SK-N-SH (cell line): ENCODE measurements around the gene SBF2. TPM values are rescaled to one million over a fixed set of nuclear protein-coding genes. Genes with fewer than 3 reads are reported as not detected.

Source experiments
- CTCF ChIA-PET: fragments of 300-600, 350-600 bp; formaldehyde crosslinking; extraction: SDS; loops from one replicate; lab custom pipeline; 2021; lab: Yijun Ruan, JAX
- POLR2A ChIA-PET: fragments of 350-600 bp; sonication (Branson Sonifier 250); formaldehyde crosslinking; extraction: SDS; loops from one replicate; lab custom pipeline; 2020; ENCODE audit warnings: antibody characterized with exemption, inconsistent platforms; lab: Yijun Ruan, JAX
- DNase-seq: peaks from one replicate; pipeline ENCODE4 v3.0.0; 2012
- H2AFZ ChIP-seq: fragments of 200-600 bp; sonication (generic); 2 replicates; pipeline ENCODE4 v1.8.1; 2016; ENCODE audit warnings: antibody characterized with exemption, mild to moderate bottlenecking, low read depth
- H3F3A ChIP-seq: fragments of 200-600 bp; sonication (generic); replicated peaks from 2 replicates; pipeline ENCODE3; 2016; ENCODE audit warnings: antibody characterized with exemption, mild to moderate bottlenecking; ENCODE audit not compliant: insufficient read depth
- H3K27ac ChIP-seq, 2 experiments: fragments of 200-500 bp in 1 of 2; fragments of 200-600 bp in 1 of 2; sonication (Bioruptor generic) in 1 of 2; sonication (generic), shearing (Covaris generic) in 1 of 2; 2 replicates each; pipeline versions ENCODE4 v1.5.1 to v1.6.1; 2014 to 2016; ENCODE audit warnings: low read depth in 2 of 2, inconsistent platforms in 1 of 2, low read length in 1 of 2, mild to moderate bottlenecking in 1 of 2, mixed read lengths in 1 of 2
- H3K27me3 ChIP-seq: fragments of 200-600 bp; sonication (generic), shearing (Covaris generic); 2 replicates; pipeline ENCODE4 v1.6.1; 2016; ENCODE audit warnings: mixed run types; ENCODE audit not compliant: insufficient read depth
- H3K36me3 ChIP-seq, 2 experiments: fragments of 200-500 bp in 1 of 2; fragments of 200-600 bp in 1 of 2; sonication (Bioruptor generic) in 1 of 2; sonication (generic) in 1 of 2; replicated peaks in 1 of 2; 2 replicates each; pipeline versions ENCODE3 to v1.5.1; 2014 to 2016; ENCODE audit warnings: low read length in 1 of 2, mild to moderate bottlenecking in 1 of 2; ENCODE audit not compliant: insufficient read depth in 2 of 2, control insufficient read depth in 1 of 2
- H3K4me1 ChIP-seq, 2 experiments: fragments of 200-500 bp in 1 of 2; fragments of 200-600 bp in 1 of 2; sonication (Bioruptor generic) in 1 of 2; sonication (generic), shearing (Covaris generic) in 1 of 2; 2 replicates each; pipeline versions ENCODE4 v1.5.1 to v1.6.1; 2014 to 2016; ENCODE audit warnings: low read depth in 1 of 2, low read length in 1 of 2, mixed run types in 1 of 2; ENCODE audit not compliant: insufficient read depth in 2 of 2, control insufficient read depth in 1 of 2
- H3K4me2 ChIP-seq: fragments of 200-600 bp; sonication (generic), shearing (Covaris generic); 2 replicates; pipeline ENCODE4 v1.6.1; 2017; ENCODE audit warnings: mixed run types
- H3K4me3 ChIP-seq, 2 experiments: fragments of 200-500 bp in 1 of 2; fragments of 200-600 bp in 1 of 2; sonication (Bioruptor generic) in 1 of 2; sonication (generic), shearing (Covaris generic) in 1 of 2; 2 replicates each; pipeline versions ENCODE4 v1.5.1 to v1.8.1; 2014 to 2016; ENCODE audit warnings: low read depth in 2 of 2, inconsistent platforms in 1 of 2, low read length in 1 of 2, mild to moderate bottlenecking in 1 of 2, mixed read lengths in 1 of 2, moderate library complexity in 1 of 2
- H3K79me2 ChIP-seq: fragments of 200-600 bp; sonication (generic); 2 replicates; pipeline ENCODE4 v1.8.1; 2017; ENCODE audit warnings: mild to moderate bottlenecking; ENCODE audit not compliant: insufficient read depth
- H3K9ac ChIP-seq: fragments of 200-600 bp; sonication (generic); 2 replicates; pipeline ENCODE4 v1.6.1; 2017; ENCODE audit warnings: mixed run types
- H3K9me2 ChIP-seq: fragments of 200-600 bp; sonication (generic); 2 replicates; pipeline ENCODE4 v1.6.1; 2017; ENCODE audit warnings: mixed run types
- H3K9me3 ChIP-seq: fragments of 200-600 bp; sonication (generic); 2 replicates; pipeline ENCODE4 v1.6.1; 2017; ENCODE audit warnings: mixed run types, mild to moderate bottlenecking, moderate library complexity
- H4K20me1 ChIP-seq: fragments of 200-600 bp; sonication (generic); 2 replicates; pipeline ENCODE4 v1.6.1; 2017; ENCODE audit warnings: mild to moderate bottlenecking, mixed run types; ENCODE audit not compliant: insufficient read depth
- EZH2phosphoT487 ChIP-seq: fragments of 200-600 bp; sonication (generic); IDR thresholded peaks from 2 replicates; pipeline ENCODE4 v1.6.1; 2017; ENCODE audit warnings: low read depth, mixed run types, mild to moderate bottlenecking, antibody characterized with exemption, moderate library complexity, borderline replicate concordance
- FOSL2 ChIP-seq: IDR thresholded peaks from 2 replicates; pipeline ENCODE4 v1.4.0; 2012; ENCODE audit warnings: low read depth, mild to moderate bottlenecking, moderate library complexity, borderline replicate concordance
- FOXJ3 ChIP-seq: sonication (generic); formaldehyde crosslinking; IDR thresholded peaks from 2 replicates; pipeline ENCODE4 v1.5.1; 2020; ENCODE audit warnings: mild to moderate bottlenecking, missing genetic modification reagents
- GABPA ChIP-seq: IDR thresholded peaks from 2 replicates; pipeline ENCODE4 v1.4.0; 2012; ENCODE audit warnings: low read depth, mild to moderate bottlenecking
- GATA2 ChIP-seq: sonication (generic); formaldehyde crosslinking; IDR thresholded peaks from 2 replicates; pipeline ENCODE4 v1.5.0; 2020; ENCODE audit warnings: mild to moderate bottlenecking, missing genetic modification reagents
- MXI1 ChIP-seq: IDR thresholded peaks from 2 replicates; pipeline ENCODE4 v1.6.1; 2012; ENCODE audit warnings: mild to moderate bottlenecking, low read depth, low read length, improper control_type of control experiment
- NFIC ChIP-seq: IDR thresholded peaks from 2 replicates; pipeline ENCODE4 v1.4.0; 2012; ENCODE audit warnings: borderline replicate concordance
- RFX5 ChIP-seq: IDR thresholded peaks from 2 replicates; pipeline ENCODE4 v1.6.1; 2012; ENCODE audit warnings: mild to moderate bottlenecking, improper control_type of control experiment, low read length
- SIN3A ChIP-seq: IDR thresholded peaks from 2 replicates; pipeline ENCODE4 v1.6.1; 2012; ENCODE audit warnings: low read depth, mild to moderate bottlenecking, low read length, moderate library complexity, borderline replicate concordance
- SMC3 ChIP-seq: IDR thresholded peaks from 2 replicates; pipeline ENCODE4 v1.6.1; 2012; ENCODE audit warnings: low read depth, low read length, improper control_type of control experiment
- WGBS: methylation state at CpG from one replicate; pipeline ENCODE4 v1.1.6; 2017; ENCODE audit warnings: low lambda C conversion rate; 5-methylcytosine and 5-hydroxymethylcytosine counted together
- polyA plus RNA-seq, 3 experiments: library from polyadenylated mRNA; depleted of rRNA; stranded (reverse); fragments of >200 nt; gene quantifications; 2 replicates each; pipeline ENCODE4 v1.2.3, GENCODE V29; 2012
- TF ChIP-seq, protein P1 (sequence below): fragments of 150-350 bp; IDR thresholded peaks from 2 replicates; pipeline ENCODE4 v1.6.1; 2017; ENCODE audit warnings: antibody characterized with exemption, low read length, low read depth, borderline replicate concordance

SBF2 gene
- polyA plus RNA-seq, 1 of the 3 experiments (the other 2 are of a cell fraction): 23.0 TPM

DNA sequence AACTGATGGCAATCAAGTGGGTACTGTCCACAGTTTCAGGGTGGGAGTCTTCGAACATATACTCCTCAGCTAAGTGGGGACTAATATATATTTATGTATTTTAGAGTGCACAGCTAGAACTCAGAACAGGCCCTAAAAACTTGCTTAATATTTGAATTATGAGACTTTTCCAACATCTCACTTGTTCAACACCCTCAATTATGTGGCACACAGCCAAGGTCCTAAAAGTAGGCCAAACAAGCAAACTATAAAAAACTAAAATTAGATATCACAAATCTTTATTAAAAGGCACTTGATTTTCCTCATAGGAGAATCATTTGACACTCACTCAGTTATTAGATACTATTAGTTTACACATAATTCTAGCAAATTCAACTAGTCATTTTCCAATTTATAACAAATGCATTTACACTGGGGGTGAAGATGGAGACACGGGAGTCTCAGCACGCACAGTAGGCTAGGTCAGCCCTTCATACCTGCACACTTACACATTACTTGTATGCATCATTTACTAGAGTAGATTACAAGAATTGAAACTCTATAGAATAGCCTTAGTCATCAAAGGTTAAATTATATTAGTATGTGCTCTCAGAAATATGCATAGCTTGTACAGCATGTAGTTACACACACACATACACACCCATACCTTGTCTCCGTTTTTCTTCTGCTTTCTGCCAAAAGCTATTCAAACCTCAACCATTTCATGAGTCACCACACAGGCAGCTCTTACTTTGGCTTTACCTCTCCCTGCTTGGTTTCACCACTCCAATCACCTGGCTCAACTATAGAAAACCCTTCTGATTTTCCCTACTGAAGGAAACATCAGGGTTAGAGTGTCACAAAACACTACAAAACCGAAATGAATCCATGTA lies 171.5 kb downstream of the SBF2 start (continued):
- TF ChIP-seq, protein P1, sequence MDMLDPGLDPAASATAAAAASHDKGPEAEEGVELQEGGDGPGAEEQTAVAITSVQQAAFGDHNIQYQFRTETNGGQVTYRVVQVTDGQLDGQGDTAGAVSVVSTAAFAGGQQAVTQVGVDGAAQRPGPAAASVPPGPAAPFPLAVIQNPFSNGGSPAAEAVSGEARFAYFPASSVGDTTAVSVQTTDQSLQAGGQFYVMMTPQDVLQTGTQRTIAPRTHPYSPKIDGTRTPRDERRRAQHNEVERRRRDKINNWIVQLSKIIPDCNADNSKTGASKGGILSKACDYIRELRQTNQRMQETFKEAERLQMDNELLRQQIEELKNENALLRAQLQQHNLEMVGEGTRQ: no peak

DNA sequence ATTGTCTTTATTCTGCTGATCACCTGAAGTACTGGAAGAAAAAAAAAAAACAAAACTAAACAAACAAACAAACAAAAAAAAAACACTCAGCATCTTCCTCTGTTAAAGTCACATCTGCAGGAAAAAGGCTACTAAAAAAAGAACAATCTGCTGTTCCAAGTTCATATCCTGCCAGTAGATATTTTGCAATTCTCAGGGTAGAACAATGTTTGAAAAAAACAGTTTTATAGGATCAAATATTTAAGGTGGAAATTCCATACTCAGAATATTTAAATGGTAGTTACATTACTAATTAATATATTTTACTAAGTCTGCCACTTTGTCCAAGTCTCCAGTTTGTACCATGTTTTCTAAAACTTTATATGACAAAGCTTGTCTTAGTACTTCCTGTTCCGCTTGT lies 175.2 kb downstream of the SBF2 start:
- no peak overlapping the region for H3K4me3 ChIP-seq
- CTCF ChIA-PET: no interaction called here
- no peak for DNase-seq
- H2AFZ ChIP-seq: no peak overlapping the region
- peaks cover 5% of the 10 kb centered on the region for H3F3A ChIP-seq
- H3K36me3 ChIP-seq: peaks cover 0 to 15% of the 10 kb centered on the region in 2 experiments
- H3K9ac ChIP-seq: no peak overlapping the region
- H3K9me3 ChIP-seq: 0 out of 2 replicates have a peak, but pooled peaks cover 6% of the 10 kb centered on the region
- no peaks in the 10 kb centered on the region for H3K27me3 ChIP-seq
- 100% methylated on average over 1 of the region's 1 CpG for WGBS
- H4K20me1 ChIP-seq: 0 out of 2 replicates have a peak, but pooled peaks cover 3% of the 10 kb centered on the region
- no peak overlapping the region for H3K4me2 ChIP-seq
- H3K4me1 ChIP-seq: peaks cover 0 to 4% of the 10 kb centered on the region in 2 experiments; a peak in 3 of 4 replicates
- H3K27ac ChIP-seq: no peak overlapping the region
- peaks cover 5% of the 10 kb centered on the region; the same call in 1 of the 2 replicates for H3K79me2 ChIP-seq
- no peaks in the 10 kb centered on the region for H3K9me2 ChIP-seq
- POLR2A ChIA-PET: no interaction called here
- TF ChIP-seq GATA2 (CRISPR knock-in tag) (no peak), RFX5 (no peak), EZH2phosphoT487 (no peak), NFIC (no peak)

DNA sequence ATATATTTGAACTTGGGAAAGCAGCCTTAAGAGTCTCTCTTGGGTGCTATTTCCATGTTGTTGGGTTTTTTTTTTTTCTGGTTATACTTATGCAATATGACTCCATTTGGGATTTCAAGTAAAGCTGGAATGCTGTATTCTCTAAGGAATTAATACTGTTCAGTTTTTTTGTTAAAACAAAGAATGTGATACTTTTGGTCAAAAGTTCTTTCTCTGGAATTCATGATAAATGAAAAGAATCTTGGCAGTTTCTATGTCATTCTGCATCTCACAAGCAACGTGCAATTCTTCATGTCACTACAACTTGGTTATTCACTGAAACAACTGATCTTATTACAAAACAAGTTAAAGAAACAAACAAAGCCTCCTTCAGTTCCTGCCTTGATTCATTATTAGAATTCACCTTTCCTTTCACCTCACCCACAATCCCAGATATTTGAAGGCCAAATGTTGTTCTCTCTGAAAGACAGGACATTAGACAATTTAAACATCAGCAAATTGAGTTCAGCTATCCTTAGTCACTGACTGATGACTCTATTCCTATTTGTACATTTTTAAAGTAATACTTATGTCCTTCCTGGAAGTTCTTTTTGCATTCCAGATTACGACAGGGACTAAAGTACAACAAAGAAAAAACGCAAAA lies 176.2 kb downstream of the SBF2 start:
- ChIA-PET POLR2A (no interaction called here), CTCF (no interaction called here)
- Histone ChIP-seq H3K4me2 (no peak overlapping the region), H3F3A (no peaks in the 10 kb centered on the region), H3K27me3 (no peaks in the 10 kb centered on the region), H2AFZ (no peak overlapping the region), H3K27ac (peak overlapping the region in 1 of 2 experiments; percentile 19; a peak in 1 of 4 replicates), H3K4me1 (peaks cover 0 to under 1% of the 10 kb centered on the region in 2 experiments; a peak in 3 of 4 replicates), H3K79me2 (peaks cover 5% of the 10 kb centered on the region; the same call in 1 of the 2 replicates)
- TF ChIP-seq RFX5 (no peak), FOSL2 (no peak), EZH2phosphoT487 (no peak), NFIC (no peak), MXI1 (no peak), SMC3 (no peak), SIN3A (no peak), GABPA (no peak), FOXJ3 (CRISPR knock-in tag) (no peak)
- TF ChIP-seq, all 33 proteins: peak for 0
- 0 out of 2 replicates have a peak, but pooled peaks cover 6% of the 10 kb centered on the region for H3K9me3 ChIP-seq
- no peak overlapping the region for H3K4me3 ChIP-seq
- H3K9me2 ChIP-seq: no peaks in the 10 kb centered on the region
- H3K9ac ChIP-seq: no peak overlapping the region
- DNase-seq: no peak
- 0 out of 2 replicates have a peak, but pooled peaks cover under 1% of the 10 kb centered on the region for H4K20me1 ChIP-seq
- 81% methylated on average over 3 of the region's 3 CpGs for WGBS
- H3K36me3 ChIP-seq: peaks cover 0 to 17% of the 10 kb centered on the region in 2 experiments
